ENCODE measurements around the gene LGALS1. TPM values are rescaled to one million over a fixed set of nuclear protein-coding genes. Genes with fewer than 3 reads are reported as not detected.
"Not testable (repeated sequence)": the region's sequence is repeated elsewhere in the genome, so short reads cannot be mapped to it uniquely, and the experiment has no call there.

The LGALS1 gene
- total RNA-seq, 2 experiments from 2014 or later = 166 to 171 TPM

DNA sequence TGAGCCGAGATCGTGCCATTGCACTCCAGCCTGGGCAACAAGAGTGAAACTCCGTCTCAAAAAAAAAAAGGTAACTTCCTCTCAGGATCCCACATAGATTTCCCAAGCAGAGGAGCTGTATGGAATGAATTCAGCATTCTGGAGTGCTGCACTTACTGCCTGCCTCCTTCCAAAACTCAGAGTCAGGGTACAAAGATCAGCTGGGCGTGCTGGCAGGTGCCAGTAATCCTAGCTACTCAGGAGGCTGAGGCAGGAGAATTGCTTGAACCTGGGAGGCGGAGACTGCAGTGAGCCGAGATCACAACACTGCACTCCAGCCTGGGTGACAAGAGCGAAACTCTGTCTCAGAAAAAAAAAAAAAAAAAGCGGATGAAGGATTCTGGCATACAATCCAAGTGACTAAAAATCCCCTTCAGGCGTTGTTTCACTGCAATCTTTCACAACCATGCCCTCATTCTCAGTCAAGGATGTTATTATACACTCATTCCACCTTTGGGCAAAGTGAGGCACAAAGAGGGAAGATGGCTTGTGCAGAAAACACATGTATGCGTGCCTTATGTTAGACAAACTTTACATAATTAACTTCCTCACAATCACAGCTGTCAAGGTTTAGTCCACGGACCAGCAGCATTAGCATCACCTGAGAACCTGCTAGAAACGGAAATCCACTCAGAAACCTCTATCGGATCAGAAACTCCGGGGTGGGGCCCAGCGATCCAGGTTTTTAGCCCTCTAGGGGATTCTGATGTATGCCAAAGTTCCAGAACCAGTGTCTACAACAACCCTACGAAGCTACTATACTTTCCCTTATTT lies 9.6 kb downstream of the LGALS1 start:
- Mint-ChIP-seq H3K9me3 (no peaks in the 10 kb centered on the region), H3K4me1 (peaks cover 27% of the 10 kb centered on the region), H3K4me3 (no peak overlapping the region), H3K27me3 (no peaks in the 10 kb centered on the region), H3K27ac (no peak overlapping the region), H3K36me3 (peaks cover 18% of the 10 kb centered on the region)
- DNase-seq = no peak

GRCh38 chr22:37686002-37686982 lies 10.9 kb downstream of the LGALS1 start, which contains the start of gene NOL12:
NOL12 (plus strand) TSS chr22:37686343; CDS start chr22:37686393, 50 bp downstream.
- peak; percentile 77 for DNase-seq
- H3K9me3 Mint-ChIP-seq = no peaks in the 10 kb centered on the region
- no peaks in the 10 kb centered on the region for H3K27me3 Mint-ChIP-seq
- H3K36me3 Mint-ChIP-seq = peaks cover 22% of the 10 kb centered on the region
- peak within 1 kb of the TSS; percentile 92 for H3K27ac Mint-ChIP-seq
- peaks cover 23% of the 10 kb centered on the region for H3K4me1 Mint-ChIP-seq
- peak within 1 kb of the TSS; percentile 97 for H3K4me3 Mint-ChIP-seq

- H3K36me3 Mint-ChIP-seq = peaks cover 35% of the 10 kb centered on the region
- no peak overlapping the region for H3K27ac Mint-ChIP-seq
- H3K27me3 Mint-ChIP-seq = no peaks in the 10 kb centered on the region
Measured at GRCh38 chr22:37690407-37690806, 15.0 kb downstream of the LGALS1 start.

GRCh38 chr22:37690901-37691504 lies 15.6 kb downstream of the LGALS1 start:
- Mint-ChIP-seq H3K9me3 (no peaks in the 10 kb centered on the region), H3K27ac (no peak overlapping the region), H3K27me3 (no peaks in the 10 kb centered on the region), H3K4me3 (no peak overlapping the region), H3K36me3 (peaks cover 35% of the 10 kb centered on the region), H3K4me1 (peaks cover 21% of the 10 kb centered on the region)
- no peak for DNase-seq

More at GRCh38 chr22:37690407-37690806, 15.0 kb downstream of the LGALS1 start:
- Mint-ChIP-seq H3K9me3 (no peaks in the 10 kb centered on the region), H3K4me1 (peaks cover 18% of the 10 kb centered on the region), H3K4me3 (no peak overlapping the region)
- no peak for DNase-seq

DNA sequence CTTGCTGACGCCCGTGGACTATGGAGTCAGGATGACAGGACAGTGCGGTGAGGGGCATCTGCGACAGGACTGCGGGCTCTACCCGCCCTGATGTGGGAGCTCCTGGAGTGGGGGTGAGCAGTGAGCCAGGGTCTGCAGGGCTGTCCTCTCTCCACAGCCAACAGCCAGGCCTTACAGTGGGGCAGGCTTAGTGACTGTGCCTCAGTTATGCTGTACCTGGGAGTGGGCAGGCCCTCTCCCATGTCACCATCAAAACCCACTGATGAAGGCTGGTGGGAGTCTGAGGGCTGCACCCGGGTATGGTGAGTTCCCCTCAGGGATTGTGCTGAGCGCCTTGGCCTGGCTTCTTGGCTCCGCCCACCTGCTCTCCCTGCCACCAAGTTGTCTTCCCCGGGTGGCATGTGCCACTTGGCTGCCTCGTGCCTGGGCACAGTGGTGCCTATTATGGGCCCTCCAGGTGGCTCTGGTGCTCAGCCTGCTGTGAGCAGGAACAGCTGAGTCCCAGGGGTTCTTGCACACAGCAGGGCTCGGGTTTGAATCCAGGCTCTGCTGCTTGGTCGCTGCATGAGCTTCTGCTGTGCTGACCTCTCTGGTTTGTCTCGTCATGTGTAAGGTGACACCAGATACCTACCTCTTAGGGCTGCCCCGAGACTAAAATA lies 17.3 kb downstream of the LGALS1 start:
- Mint-ChIP-seq H3K36me3 (peaks cover 26% of the 10 kb centered on the region), H3K4me3 (no peak overlapping the region), H3K4me1 (peaks cover 20% of the 10 kb centered on the region), H3K27ac (no peak overlapping the region), H3K9me3 (no peaks in the 10 kb centered on the region), H3K27me3 (no peaks in the 10 kb centered on the region)
- DNase-seq = no peak

GRCh38 chr22:37694131-37694530 lies 18.7 kb downstream of the LGALS1 start:
- peaks cover 17% of the 10 kb centered on the region for H3K36me3 Mint-ChIP-seq
- not testable (repeated sequence) for H3K27ac Mint-ChIP-seq, H3K9me3 Mint-ChIP-seq, DNase-seq, H3K27me3 Mint-ChIP-seq, H3K4me3 Mint-ChIP-seq
- H3K4me1 Mint-ChIP-seq = peaks cover 12% of the 10 kb centered on the region

DNA sequence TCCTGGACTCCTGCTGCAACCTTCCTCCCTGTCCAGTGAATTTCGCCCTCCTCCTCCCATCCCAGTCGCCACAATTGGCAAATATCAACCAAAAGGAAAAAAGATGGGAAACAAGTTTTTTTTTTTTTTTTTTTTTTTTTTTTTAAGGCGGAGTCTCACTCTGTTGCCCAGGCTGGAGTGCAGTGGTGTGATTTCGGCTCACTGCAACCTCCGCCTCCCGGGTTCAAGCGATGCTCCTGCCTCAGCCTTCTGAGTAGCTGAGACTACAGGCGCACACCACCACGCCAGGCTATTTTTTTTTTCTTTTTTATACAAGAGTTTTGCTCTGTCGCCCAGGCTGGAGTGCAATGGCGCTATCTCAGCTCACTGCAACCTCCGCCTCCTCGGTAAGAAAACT lies 20.8 kb downstream of the LGALS1 start:
- not testable (repeated sequence) for H3K27me3 Mint-ChIP-seq, H3K9me3 Mint-ChIP-seq, DNase-seq, H3K27ac Mint-ChIP-seq
- H3K4me1 Mint-ChIP-seq = peaks cover 12% of the 10 kb centered on the region
- peak overlapping the region; percentile 50 for H3K4me3 Mint-ChIP-seq
- H3K36me3 Mint-ChIP-seq = peaks cover 13% of the 10 kb centered on the region

DNA sequence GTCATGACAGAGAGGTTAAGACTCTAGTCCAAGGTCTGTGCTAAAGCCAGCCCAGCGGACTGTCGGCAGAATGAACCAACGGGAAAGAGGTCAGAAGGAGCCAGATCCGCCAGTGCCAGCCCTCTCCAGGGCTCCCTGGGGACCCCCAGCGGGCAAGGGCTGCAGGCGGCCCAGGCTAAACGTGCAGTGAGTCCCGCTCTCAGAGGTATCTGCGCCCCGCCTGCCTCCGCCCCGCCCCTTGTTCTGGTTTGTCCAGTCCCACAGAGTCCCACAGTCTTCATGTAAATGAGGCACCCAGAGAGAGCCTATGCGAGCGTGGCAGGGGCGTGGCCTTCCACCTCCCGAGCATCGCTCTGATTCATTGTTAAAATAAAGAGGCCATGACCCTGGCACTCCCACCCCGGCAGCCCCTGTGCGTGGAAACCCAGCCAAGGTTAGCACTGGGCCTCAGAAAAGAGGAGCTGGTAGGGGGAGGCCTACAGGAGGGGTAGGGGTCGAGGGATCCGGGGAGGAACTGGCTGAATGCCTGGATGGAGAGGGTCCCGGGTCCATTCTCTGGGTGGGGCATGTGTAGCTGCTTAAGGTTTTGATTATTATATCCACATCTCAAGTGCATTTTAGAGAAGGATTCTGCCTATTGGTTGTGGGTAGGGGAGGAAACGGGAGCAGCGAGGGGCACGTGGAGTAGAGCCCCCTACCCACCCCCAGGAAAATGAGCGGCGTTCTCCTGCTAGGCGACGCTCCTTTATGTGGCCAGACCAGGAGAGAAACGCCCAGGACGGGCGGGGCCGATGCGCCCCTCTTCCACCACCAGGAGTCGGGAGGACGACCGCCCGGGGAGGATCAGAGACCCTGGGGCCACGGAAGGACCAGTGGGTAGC lies 21.5 kb downstream of the LGALS1 start, which contains the start of gene TRIOBP:
Gene TRIOBP, plus strand, starts transcription at position 392 of the 881 bp plus-strand sequence. CDS start 4,318 bp downstream, outside the sequence.
- Mint-ChIP-seq H3K4me1 (peaks cover 12% of the 10 kb centered on the region), H3K36me3 (peaks cover 13% of the 10 kb centered on the region), H3K9me3 (no peaks in the 10 kb centered on the region), H3K4me3 (peak within 1 kb of the TSS; percentile 75), H3K27me3 (no peaks in the 10 kb centered on the region), H3K27ac (no peak within 1 kb of the TSS)
- DNase-seq = peak; percentile 94

DNA sequence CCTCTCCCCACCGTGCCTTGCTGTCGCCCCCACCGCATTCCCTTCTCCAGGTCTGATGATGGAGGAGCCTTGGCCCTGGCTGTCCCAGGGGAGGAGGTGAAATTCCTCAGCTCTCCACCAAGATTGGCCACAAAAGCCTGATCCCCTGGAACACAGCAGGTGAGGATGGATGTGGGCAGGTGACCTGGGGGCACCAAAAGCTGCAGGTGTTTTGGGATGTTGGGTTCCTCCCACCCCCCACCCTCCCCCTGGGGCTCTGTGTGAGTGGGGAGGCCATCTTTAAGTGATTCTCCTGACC lies 22.1 kb downstream of the LGALS1 start:
- H3K4me1 Mint-ChIP-seq = peaks cover 12% of the 10 kb centered on the region
- peaks cover 10% of the 10 kb centered on the region for H3K36me3 Mint-ChIP-seq
- H3K4me3 Mint-ChIP-seq = no peak overlapping the region
- H3K27ac Mint-ChIP-seq = no peak overlapping the region
- DNase-seq = no peak
- no peaks in the 10 kb centered on the region for H3K27me3 Mint-ChIP-seq
- H3K9me3 Mint-ChIP-seq = no peaks in the 10 kb centered on the region

DNA sequence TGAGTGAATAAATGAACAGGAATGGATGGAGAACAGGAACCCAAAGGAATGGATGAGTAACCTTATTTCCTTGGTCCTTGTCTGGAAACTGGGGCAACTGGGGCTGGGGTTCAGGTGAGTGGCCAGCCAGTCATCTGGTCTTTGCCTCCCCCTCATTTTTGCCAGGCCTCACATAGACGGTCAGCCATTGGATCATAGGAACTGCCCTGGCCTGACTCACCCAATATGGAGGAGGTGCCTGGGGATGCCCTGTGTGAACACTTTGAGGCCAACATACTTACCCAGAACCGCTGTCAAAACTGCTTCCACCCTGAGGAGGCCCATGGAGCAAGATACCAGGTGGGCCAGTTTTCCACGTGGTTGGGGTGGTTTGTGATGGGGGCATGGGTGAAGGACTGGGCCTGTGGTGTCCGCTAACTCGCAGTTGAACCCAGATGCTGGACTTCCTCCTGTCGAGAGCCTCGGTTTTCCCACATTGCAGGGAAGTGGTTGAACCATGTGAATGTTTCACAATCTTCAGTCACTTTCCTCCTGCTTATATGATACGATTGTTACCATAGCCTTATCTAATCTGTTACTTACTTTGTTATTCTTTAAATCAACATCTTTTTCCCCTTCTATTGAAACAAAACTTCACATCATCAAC lies 25.8 kb downstream of the LGALS1 start:
- no peak overlapping the region for H3K4me3 Mint-ChIP-seq
- peaks cover 7% of the 10 kb centered on the region for H3K4me1 Mint-ChIP-seq
- no peak overlapping the region for H3K27ac Mint-ChIP-seq
- no peaks in the 10 kb centered on the region for H3K9me3 Mint-ChIP-seq
- DNase-seq = no peak
- peaks cover 2% of the 10 kb centered on the region for H3K36me3 Mint-ChIP-seq
- no peaks in the 10 kb centered on the region for H3K27me3 Mint-ChIP-seq

DNA sequence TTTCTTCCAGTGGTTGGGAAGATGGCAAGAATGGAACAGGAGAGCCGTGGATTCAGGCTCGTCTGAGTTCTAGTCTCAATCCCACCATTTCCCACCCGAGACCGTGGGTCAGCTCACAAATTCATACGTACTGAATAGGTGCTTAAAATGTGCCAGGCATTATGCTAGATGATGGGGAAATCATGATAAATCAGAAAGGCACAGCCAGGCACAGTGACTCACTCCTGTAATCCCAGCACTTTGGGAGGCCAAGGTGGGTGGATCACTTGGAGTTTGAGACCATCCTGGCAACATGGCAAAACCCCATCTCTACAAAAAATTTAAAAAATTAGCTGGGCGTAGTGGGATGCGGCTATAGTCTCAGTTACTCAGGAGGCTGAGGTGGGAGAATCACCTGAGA lies 28.5 kb downstream of the LGALS1 start:
- no peaks in the 10 kb centered on the region for H3K9me3 Mint-ChIP-seq
- no peaks in the 10 kb centered on the region for H3K27me3 Mint-ChIP-seq
- peaks cover 2% of the 10 kb centered on the region for H3K36me3 Mint-ChIP-seq
- H3K4me1 Mint-ChIP-seq = no peaks in the 10 kb centered on the region
- no peak overlapping the region for H3K4me3 Mint-ChIP-seq
- no peak overlapping the region for H3K27ac Mint-ChIP-seq
- DNase-seq = no peak

DNA sequence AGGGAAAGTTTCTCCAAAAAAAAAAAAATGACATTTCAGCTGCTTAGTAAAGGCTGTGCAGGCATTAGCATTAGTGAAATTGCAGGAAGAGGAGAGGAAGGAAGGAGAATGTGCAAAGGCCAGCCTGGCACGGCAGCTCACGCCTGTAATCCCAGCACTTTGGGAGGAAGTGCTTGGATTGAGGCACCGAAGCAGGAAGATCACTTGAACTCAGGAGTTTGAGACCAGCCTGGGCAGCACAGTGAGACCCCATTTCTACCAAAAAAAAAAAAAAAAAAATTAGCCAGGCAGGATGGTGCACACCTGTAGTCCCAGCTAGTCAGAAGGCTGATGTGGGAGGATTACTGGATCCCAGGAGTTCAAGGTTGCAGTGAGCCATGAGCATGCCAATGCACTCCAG lies 29.2 kb downstream of the LGALS1 start:
- peaks cover 2% of the 10 kb centered on the region for H3K36me3 Mint-ChIP-seq
- H3K4me1 Mint-ChIP-seq = no peaks in the 10 kb centered on the region
- no peak for DNase-seq
- H3K4me3 Mint-ChIP-seq = no peak overlapping the region
- H3K27ac Mint-ChIP-seq = no peak overlapping the region
- H3K27me3 Mint-ChIP-seq = no peaks in the 10 kb centered on the region
- no peaks in the 10 kb centered on the region for H3K9me3 Mint-ChIP-seq

GRCh38 chr22:37705205-37705604 lies 29.8 kb downstream of the LGALS1 start:
- Mint-ChIP-seq H3K4me1 (no peaks in the 10 kb centered on the region), H3K27ac (no peak overlapping the region), H3K9me3 (no peaks in the 10 kb centered on the region), H3K27me3 (no peaks in the 10 kb centered on the region), H3K36me3 (peaks cover 2% of the 10 kb centered on the region), H3K4me3 (no peak overlapping the region)
- no peak for DNase-seq
